HepG2 (cell line): ENCODE measurements around the gene ATP2B2. TPM values are rescaled to one million over a fixed set of nuclear protein-coding genes. Genes with fewer than 3 reads are reported as not detected.
A peak's percentile ranks its signal among the peaks of the same experiment; 100 is the strongest.

Source experiments
- EP300 ChIP-seq, 3 experiments: sonication (generic) in 1 of 3; formaldehyde crosslinking in 1 of 3; IDR thresholded peaks; 2 replicates each; pipeline versions ENCODE4 v1.5.1 to v1.6.1; 2011 to 2020; ENCODE audit warnings: low read depth in 2 of 3, low read length in 2 of 3, borderline replicate concordance in 1 of 3, improper control_type of control experiment in 1 of 3, mild to moderate bottlenecking in 1 of 3, missing genetic modification reagents in 1 of 3, moderate library complexity in 1 of 3
- HNF4G ChIP-seq, 2 experiments: sonication (generic) in 1 of 2; formaldehyde crosslinking in 1 of 2; IDR thresholded peaks; 2 replicates each; pipeline versions ENCODE4 v1.4.0 to v1.6.1; 2011 to 2020; ENCODE audit warnings: borderline replicate concordance in 2 of 2, low read depth in 2 of 2, mild to moderate bottlenecking in 2 of 2, low read length in 1 of 2, missing genetic modification reagents in 1 of 2, moderate library complexity in 1 of 2
- IKZF1 ChIP-seq: fragments of 450-650 bp; IDR thresholded peaks from 2 replicates; pipeline ENCODE4 v1.7.1; 2016
- MAF1 ChIP-seq: sonication (generic); formaldehyde crosslinking; IDR thresholded peaks from 2 replicates; pipeline ENCODE4 v1.5.0; 2020; ENCODE audit warnings: missing genetic modification reagents, borderline replicate concordance
- NONO ChIP-seq, 2 experiments: fragments of 450-650 bp in 1 of 2; sonication (generic) in 1 of 2; formaldehyde crosslinking in 1 of 2; IDR thresholded peaks in 1 of 2; conservative IDR thresholded peaks in 1 of 2; 2 replicates each; pipeline versions ENCODE4 v1.6.1 to v1.8.0; 2017 to 2022; ENCODE audit warnings: mild to moderate bottlenecking in 1 of 2, missing genetic modification reagents in 1 of 2, moderate library complexity in 1 of 2
- PAXIP1 ChIP-seq: sonication (generic); formaldehyde crosslinking; conservative IDR thresholded peaks from 2 replicates; pipeline ENCODE4 v1.4.0; 2020; ENCODE audit warnings: mild to moderate bottlenecking, missing genetic modification reagents, moderate library complexity
- RBAK ChIP-seq: sonication (generic); formaldehyde crosslinking; IDR thresholded peaks from 2 replicates; pipeline ENCODE4 v1.5.1; 2020; ENCODE audit warnings: mild to moderate bottlenecking, missing genetic modification reagents
- SKI ChIP-seq: fragments of 450-650 bp; IDR thresholded peaks from one replicate; pipeline ENCODE4 v1.6.1; 2018; ENCODE audit warnings: mild to moderate bottlenecking; ENCODE audit not compliant: partially characterized antibody
- SRF ChIP-seq: IDR thresholded peaks from 2 replicates; pipeline ENCODE4 v1.6.1; 2011; ENCODE audit warnings: mild to moderate bottlenecking, low read depth, low read length, moderate library complexity
- ZBTB49 ChIP-seq: sonication (generic); formaldehyde crosslinking; IDR thresholded peaks from 2 replicates; pipeline ENCODE4 v1.4.0; 2020; ENCODE audit warnings: missing genetic modification reagents, borderline replicate concordance
- ZNF180 ChIP-seq: sonication (generic); formaldehyde crosslinking; IDR thresholded peaks from 2 replicates; pipeline ENCODE4 v1.4.0; 2020; ENCODE audit warnings: low read depth, missing genetic modification reagents, borderline replicate concordance
- ZNF205 ChIP-seq: IDR thresholded peaks from 2 replicates; pipeline ENCODE4 v1.6.1; 2018; ENCODE audit warnings: missing biosample characterization, missing genetic modification reagents
- ZNF234 ChIP-seq: sonication (generic); formaldehyde crosslinking; conservative IDR thresholded peaks from 2 replicates; pipeline ENCODE4 v1.5.1; 2020; ENCODE audit warnings: mild to moderate bottlenecking, missing genetic modification reagents
- ZNF292 ChIP-seq: sonication (generic); formaldehyde crosslinking; IDR thresholded peaks from 2 replicates; pipeline ENCODE4 v1.8.1; 2022; ENCODE audit warnings: mild to moderate bottlenecking, low read depth, missing genetic modification reagents, borderline replicate concordance
- polyA plus RNA-seq, 8 experiments: library from polyadenylated mRNA; depleted of rRNA in 3 of 8; stranded (reverse) in 7 of 8; unstranded in 1 of 8; fragments of >200 nt; fragmentation: Illumina TruSeq in 4 of 8; extraction: Trizol in 4 of 8; gene quantifications; 2 replicates each; pipeline versions ENCODE4 v1.2.1 to v1.2.3, GENCODE V29; 2011 to 2016; ENCODE audit warnings: low read depth in 4 of 8, missing spikeins in 1 of 8, mixed read lengths in 1 of 8; ENCODE audit not compliant: insufficient read depth in 1 of 8
- total RNA-seq, 5 experiments: library from RNA; depleted of rRNA; stranded (reverse); fragments of >200 nt; fragmentation: Illumina TruSeq; extraction: Trizol; gene quantifications; 2 replicates each; pipeline ENCODE4 v1.2.3, GENCODE V29; 2016; ENCODE audit warnings: low read depth in 1 of 5
- TF ChIP-seq, protein P1 (sequence below): sonication (generic); formaldehyde crosslinking; IDR thresholded peaks from 2 replicates; pipeline ENCODE4 v1.4.0; 2020; ENCODE audit warnings: mild to moderate bottlenecking, missing genetic modification reagents, borderline replicate concordance

Gene ATP2B2
- total and polyA plus RNA-seq, 2 of the 13 experiments (the other 11 are each of a cell fraction or from before 2014, with no cell fraction given): 1.5 to 2.3 TPM

GRCh38 chr3:10470120-10471053, 35.0 kb downstream of the ATP2B2 start (continued):
- TF ChIP-seq MAF1 (no peak), NONO (IDR thresholded peaks at IDR 0.05) (no peak), NONO (CRISPR knock-in tag; conservative IDR thresholded peaks at IDR 0.05) (0 out of 2 replicates have a peak, but pooled peaks have one; percentile 45), ZNF180 (CRISPR knock-in tag) (no peak), ZBTB49 (no peak), PAXIP1 (CRISPR knock-in tag) (peak; percentile 89), ZNF205 (CRISPR knock-in tag) (no peak), SRF (no peak), EP300 (IDR thresholded peaks at IDR 0.05; ENCODE audit: low read depth in 2 of 2, low read length in 2 of 2) (peak in 1 of 2 experiments; percentile 46; a peak in 1 of 4 replicates), EP300 (CRISPR knock-in tag; IDR thresholded peaks at IDR 0.05; ENCODE audit: borderline replicate concordance) (no peak), ZNF292 (CRISPR knock-in tag) (peak; percentile 53; the same call in 1 of the 2 replicates), SKI (peak; percentile 22), ZNF234 (no peak), HNF4G (IDR thresholded peaks at IDR 0.05; ENCODE audit: borderline replicate concordance, low read depth, low read length) (peak; percentile 94), HNF4G (CRISPR knock-in tag; IDR thresholded peaks at IDR 0.05; ENCODE audit: borderline replicate concordance, low read depth) (peak; percentile 81), IKZF1 (no peak), RBAK (CRISPR knock-in tag) (no peak)
- TF ChIP-seq, protein P1, sequence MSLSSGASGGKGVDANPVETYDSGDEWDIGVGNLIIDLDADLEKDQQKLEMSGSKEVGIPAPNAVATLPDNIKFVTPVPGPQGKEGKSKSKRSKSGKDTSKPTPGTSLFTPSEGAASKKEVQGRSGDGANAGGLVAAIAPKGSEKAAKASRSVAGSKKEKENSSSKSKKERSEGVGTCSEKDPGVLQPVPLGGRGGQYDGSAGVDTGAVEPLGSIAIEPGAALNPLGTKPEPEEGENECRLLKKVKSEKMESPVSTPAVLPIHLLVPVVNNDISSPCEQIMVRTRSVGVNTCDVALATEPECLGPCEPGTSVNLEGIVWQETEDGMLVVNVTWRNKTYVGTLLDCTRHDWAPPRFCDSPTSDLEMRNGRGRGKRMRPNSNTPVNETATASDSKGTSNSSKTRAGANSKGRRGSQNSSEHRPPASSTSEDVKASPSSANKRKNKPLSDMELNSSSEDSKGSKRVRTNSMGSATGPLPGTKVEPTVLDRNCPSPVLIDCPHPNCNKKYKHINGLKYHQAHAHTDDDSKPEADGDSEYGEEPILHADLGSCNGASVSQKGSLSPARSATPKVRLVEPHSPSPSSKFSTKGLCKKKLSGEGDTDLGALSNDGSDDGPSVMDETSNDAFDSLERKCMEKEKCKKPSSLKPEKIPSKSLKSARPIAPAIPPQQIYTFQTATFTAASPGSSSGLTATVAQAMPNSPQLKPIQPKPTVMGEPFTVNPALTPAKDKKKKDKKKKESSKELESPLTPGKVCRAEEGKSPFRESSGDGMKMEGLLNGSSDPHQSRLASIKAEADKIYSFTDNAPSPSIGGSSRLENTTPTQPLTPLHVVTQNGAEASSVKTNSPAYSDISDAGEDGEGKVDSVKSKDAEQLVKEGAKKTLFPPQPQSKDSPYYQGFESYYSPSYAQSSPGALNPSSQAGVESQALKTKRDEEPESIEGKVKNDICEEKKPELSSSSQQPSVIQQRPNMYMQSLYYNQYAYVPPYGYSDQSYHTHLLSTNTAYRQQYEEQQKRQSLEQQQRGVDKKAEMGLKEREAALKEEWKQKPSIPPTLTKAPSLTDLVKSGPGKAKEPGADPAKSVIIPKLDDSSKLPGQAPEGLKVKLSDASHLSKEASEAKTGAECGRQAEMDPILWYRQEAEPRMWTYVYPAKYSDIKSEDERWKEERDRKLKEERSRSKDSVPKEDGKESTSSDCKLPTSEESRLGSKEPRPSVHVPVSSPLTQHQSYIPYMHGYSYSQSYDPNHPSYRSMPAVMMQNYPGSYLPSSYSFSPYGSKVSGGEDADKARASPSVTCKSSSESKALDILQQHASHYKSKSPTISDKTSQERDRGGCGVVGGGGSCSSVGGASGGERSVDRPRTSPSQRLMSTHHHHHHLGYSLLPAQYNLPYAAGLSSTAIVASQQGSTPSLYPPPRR (CRISPR knock-in tag): peak; percentile 45; the same call in 1 of the 2 replicates
